GM18870 (cell line): Measurements from ENCODE around the gene KRTAP10-10.
"Not testable (repeated sequence)": the region's sequence is repeated elsewhere in the genome, so short reads cannot be mapped to it uniquely, and the experiment has no call there.

Source experiments
- ATAC-seq: cut with Tn5 transposase; IDR thresholded peaks from one replicate; pipeline ENCODE4 v1.9.1; 2021; ENCODE audit warnings: moderate library complexity; ENCODE audit not compliant: unreplicated experiment

The KRTAP10-10 gene

DNA sequence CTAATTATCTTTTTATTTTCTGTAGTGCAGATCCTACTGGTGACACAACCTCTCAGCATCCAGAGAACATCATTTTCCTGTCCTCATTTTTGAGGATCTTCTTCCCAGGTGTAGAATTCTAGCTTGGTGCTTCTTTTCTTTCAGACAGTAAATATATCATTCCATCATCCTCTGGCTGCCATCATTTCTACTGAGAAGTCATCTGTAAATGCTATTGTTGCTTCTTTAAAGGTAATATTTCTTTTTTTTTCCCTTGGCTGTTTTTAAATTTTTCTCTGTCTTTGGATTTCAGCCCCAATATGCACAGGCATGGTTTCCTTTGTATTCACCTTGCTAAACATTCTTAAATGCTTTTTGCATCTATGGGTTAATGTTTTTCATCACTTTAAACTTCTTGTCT lies 13.6 kb upstream of the KRTAP10-10 start:
- no peak for ATAC-seq

DNA sequence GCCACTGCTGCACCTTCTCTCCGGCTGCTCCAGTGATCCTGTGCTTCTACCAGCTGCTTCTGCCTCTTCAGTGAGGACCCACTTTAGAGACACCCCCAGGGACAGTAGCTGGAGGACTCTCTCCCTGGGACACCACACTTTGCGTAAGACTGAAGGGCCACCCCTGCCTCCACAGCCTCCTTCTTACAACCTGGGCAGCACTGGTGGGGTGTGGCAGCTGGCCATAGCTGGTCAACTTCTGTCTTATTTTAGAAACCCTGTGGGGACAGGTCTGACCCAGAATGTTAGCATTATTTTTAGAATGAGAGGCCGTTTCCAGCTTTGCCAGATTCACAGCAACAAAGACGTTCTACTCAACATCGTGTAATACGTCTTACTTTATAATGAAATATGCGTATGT lies 11.4 kb upstream of the KRTAP10-10 start:
- ATAC-seq, result no peak

DNA sequence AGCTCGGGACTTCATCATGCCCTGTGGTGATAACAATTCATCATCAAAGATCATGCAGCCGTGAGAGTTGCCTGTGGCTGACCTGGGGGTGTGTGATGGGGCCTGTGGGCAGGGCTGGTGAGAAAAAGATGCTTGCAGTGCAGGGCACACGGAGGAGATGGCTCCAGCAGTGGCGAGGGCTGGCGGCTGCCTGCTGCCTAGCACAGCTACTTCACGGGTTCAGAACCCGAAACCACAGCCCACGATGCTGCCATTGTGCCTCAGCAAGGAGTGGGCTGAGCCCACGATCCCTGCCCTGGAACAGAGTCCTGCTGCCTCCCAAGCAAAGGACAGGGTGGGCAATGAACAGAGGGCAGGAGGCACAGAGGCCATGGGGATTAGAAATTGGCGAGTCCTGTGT lies 10.9 kb upstream of the KRTAP10-10 start:
- ATAC-seq, result no peak

DNA sequence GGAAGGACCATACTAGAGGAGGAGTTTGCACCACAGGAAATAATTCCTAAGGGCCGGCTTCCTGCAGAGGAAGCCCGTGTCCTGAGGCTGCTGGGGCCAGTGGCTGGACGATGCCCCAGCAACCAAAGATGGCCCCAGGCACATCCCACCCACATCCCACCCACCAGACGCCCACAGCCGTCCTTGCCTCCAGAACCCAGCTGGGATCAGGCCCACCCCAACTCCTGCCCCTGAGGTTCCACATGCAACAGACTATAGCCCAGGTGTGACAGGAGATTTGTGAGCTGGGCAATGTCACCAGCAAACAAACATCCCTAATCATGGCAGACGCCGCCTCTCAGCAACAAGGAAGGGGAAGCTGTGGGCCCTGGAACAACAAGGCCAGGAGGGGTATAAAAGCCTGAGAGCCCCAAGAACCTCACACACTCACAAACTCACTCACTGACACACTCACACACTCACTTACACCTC lies 10.4 kb upstream of the KRTAP10-10 start, which contains the start of gene KRTAP10-9:
Gene KRTAP10-9, plus strand, starts transcription at position 421 of the 471 bp plus-strand sequence. CDS start 79 bp downstream, outside the sequence.
- ATAC-seq, result no peak

DNA sequence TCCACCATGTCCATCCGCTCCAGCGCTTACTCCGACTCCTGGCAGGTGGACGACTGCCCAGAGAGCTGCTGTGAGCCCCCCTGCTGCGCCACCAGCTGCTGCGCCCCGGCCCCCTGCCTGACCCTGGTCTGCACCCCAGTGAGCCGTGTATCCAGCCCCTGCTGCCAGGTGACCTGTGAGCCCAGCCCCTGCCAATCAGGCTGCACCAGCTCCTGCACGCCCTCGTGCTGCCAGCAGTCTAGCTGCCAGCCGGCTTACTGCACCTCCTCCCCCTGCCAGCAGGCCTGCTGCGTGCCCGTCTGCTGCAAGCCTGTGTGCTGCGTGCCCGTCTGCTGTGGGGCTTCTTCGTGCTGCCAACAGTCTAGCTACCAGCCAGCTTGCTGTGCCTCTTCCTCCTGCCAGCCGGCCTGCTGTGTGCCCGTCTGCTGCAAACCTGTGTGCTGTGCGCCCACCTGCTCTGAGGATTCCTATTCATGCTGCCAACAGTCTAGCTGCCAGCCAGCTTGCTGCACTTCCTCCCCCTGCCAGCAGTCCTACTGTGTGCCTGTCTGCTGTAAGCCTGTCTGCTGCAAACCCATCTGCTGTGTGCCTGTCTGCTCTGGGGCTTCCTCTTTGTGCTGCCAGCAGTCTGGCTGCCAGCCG lies 9.9 kb upstream of the KRTAP10-10 start:
- not testable (repeated sequence) for ATAC-seq

DNA sequence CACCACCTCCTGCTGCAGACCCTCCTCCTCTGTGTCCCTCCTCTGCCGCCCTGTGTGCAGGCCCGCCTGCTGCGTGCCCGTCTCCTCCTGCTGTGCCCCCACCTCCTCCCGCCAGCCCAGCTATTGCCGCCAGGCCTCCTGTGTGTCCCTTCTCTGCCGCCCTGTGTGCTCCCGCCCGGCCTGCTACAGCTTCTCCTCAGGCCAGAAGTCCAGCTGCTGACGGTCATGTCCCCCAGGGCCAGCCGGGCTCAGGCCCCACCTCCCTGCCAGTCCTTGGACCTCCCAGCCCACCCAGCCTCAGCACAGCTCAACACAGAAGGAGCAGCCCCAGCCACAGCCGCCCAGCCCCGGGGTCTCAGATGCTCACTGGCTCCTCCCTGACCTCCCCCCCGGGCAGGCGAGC lies 9.3 kb upstream of the KRTAP10-10 start:
- ATAC-seq, result not testable (repeated sequence)

DNA sequence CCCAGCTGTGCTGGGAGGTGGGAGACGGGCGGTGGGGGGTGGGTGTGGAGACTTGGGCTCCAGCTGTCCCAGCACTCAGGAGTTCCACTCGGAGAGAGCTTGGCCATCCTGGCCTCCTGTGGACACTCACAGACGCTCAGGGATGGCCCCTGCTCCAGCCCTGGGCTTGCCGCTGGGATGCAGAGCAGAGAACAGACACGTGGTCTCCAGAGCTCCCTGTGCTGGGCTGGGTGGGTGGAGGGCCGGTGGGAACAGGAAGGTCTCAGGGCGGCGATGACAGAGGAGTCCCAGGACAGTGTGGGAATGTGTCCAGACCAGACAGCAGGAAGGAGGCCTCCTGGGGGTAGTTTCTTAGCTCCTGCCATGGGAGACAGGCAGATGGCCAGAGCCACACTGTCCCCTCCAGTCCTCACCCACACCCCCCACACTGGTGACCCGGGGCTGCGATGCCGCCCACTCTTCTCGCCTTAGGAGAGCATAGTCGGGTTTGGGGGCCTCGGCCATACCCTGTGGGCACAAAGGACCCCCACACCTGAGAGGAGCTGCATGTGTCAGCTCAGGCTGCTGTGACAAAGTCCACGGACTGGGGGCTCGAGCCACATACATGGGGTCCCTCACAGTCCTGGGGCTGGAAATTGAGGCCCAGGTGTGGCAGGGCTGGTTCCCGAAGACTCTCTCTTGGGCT lies 8.3 kb upstream of the KRTAP10-10 start:
- ATAC-seq, result no peak

DNA sequence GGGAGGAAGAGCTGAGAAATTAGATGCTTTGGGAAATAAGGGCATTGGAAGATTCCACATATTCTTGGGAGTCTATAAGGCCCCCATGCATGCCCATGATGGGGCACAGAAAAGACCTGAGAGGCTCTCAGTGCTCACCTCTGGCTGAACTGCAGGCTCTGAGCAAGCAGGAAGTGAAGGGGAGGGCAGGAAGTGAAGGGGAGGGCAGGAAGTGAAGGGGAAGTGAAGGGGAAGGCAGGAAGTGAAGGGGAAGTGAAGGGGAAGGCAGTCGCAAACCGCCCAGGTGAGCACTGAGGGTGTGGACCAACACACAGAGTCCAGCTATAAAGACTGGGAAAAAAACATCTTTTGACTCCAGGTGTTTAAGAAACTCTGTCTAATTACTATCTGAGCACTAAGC lies 6.7 kb upstream of the KRTAP10-10 start:
- no peak for ATAC-seq

DNA sequence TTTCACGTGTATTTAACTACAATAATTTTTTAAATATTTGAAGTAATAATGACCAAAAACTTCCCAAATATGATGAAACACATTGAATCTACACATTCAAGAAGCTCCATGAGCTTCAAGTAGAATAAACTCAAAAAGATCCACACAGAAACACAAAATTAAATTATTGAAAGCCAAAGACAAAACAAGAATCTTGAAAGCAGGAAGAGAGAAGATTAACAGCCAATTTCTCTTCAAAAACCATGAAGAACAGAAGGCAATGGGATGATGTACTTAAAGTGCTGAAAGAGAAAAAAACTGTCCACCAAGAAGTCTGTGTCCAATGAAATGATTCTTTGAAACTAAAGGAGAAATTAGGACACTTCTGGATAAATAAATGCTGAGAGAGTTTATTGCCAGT lies 5.1 kb upstream of the KRTAP10-10 start:
- no peak for ATAC-seq

DNA sequence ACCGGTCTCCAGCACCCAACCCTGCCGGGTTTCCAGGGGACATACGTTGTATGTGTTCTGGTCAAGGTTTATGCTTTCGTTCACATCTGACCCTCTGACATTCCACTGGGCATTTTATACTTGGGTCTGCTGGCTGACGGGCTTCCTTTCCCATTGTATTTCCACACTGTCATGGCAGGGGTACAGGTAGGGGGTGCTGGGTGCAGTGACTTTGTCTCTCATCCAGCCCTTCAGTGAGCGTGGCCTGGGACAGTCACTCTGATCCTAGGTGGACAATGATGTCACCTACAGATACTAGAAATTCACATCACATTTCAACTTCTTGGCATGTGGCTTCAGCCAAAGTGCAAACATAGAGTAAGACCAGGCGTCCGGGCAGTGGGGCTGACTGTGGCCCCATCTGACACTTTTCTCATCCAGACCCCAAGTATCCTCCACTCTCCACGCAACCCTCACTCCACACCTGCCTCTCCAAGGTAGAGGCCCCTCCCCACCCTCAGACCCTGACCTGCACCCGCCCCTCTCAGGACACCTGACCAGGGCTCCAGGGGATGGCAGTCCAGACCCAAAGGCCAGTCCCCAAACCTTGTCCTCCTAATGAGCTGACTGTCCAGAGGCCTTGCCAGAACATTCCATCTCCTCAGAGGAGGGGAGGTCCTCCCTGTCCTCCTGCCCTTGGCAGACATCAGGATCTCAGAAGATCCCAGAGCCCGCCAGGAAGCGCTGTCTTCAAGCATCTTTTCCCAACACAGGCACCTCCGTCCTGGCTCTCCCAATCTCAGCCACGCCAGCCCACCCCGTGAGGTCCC lies 743 bp upstream of the KRTAP10-10 start:
- ATAC-seq, result no peak

DNA sequence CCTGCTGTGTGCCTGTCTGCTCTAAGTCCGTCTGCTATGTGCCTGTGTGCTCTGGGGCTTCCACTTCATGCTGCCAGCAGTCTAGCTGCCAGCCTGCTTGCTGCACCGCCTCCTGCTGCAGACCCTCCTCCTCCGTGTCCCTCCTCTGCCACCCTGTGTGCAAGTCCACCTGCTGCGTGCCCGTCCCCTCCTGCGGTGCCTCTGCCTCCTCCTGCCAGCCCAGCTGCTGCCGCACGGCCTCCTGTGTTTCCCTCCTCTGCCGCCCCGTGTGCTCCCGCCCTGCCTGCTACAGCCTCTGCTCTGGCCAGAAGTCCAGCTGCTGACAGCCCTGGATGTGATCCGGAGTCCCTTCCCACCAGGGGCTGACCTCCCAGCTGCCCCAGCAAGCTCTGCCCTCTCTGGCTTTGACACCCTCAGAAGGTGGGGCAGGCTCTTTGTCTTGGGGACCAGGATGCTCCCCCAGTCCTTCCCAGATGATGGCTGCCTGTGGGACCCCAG lies 744 bp downstream of the KRTAP10-10 start:
- ATAC-seq, result not testable (repeated sequence)

DNA sequence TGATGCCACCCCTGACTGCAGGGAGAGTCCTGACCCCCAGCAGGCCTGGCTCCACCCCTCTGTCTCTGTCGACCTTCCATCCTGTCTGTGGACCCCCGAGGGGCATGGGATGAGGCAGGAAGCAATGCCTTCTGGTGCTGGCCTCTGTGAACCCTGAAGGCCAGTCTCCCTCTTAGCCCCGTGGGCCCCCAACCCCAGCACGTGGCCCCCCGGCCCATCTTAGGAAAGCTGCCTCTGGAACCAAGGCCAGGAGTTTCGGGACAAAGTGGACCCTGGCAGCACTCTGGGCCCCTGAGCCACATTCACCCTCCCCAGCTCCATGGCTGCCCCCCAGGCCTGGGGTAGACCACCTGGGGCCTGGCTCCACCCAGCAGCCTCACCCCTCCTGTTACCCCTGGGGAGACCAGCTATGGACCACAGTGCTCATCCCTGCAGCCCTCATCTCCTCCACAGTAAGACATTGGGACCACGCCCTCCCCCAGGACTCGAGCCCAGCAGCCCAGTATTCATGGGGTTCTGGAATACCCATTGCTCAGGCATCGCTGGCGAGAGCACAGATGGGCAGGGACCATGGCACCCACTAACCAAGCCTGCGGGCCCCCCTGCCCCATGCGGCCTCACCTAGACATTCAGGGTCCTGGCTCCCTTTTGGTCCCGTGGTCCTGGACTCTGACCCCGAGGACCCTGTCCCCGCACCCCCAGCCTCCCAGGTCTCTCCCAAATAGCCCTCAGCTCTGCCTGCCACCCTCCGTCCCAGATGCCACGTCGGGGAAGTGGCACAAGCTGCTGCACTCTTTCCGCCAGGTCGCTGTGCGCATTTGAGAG lies 1.6 kb downstream of the KRTAP10-10 start:
- not testable (repeated sequence) for ATAC-seq

DNA sequence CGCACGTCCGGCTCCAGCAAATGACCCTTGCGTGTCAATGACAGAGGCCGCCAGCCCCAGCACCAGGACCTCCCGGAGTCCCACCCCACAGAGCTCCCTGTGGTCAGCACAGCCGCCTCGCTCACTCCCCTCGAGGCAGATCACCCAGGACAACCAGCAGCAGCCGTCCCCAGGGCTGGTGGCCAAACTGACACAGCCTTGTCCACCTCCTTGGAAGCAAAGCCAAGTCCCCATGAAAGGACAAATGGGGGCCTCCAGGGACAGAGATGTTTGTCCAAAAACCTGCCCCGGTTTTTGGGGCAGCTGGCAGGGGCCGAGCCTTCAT lies 2.1 kb downstream of the KRTAP10-10 start:
- ATAC-seq, result no peak

DNA sequence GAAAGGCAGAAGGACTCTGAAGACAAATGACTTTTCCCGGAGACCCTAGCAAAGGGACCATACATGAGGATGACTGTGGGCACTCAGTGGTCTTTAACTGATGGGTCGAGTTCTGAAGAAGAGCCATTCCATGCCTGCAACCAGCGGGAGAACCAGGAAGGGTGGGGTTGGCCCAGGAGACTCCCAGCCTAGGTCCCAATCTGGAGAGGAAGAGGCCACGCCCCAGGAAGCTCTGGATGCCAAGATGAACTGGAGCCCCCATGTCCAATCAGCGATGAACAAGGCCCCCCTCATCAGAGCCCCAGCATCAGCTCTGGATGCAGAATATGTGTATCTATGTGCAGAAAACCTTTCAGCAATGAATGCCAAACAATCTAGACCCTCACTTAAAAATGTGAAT lies 3.6 kb downstream of the KRTAP10-10 start:
- no peak for ATAC-seq

DNA sequence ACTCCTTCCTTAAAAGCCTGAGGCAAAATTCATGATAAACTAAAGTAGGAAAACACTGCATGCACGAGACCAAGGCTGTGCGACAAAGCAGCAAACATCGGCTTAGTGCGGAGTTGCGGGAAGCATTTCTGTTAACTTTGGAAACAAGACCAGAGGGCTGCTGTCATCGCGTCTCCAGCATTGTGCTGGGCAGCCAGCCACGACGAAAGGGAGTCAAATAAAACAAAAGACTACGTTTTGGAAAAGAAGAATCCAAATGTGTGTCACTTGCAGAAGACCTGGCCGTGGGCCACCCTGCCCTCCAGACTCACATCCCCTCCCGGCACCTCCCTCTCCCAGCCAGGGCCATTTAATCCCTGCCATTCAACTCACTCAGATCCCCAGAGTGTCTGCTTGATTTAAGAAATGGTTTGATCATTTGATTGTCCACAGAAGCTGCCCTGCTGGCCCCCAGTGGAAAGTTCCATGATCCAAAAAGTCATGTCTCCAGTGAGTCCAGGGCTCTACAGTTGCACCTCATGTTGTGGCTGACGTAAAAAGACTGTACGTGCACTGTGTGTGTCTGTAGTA lies 6.7 kb downstream of the KRTAP10-10 start:
- no peak for ATAC-seq

DNA sequence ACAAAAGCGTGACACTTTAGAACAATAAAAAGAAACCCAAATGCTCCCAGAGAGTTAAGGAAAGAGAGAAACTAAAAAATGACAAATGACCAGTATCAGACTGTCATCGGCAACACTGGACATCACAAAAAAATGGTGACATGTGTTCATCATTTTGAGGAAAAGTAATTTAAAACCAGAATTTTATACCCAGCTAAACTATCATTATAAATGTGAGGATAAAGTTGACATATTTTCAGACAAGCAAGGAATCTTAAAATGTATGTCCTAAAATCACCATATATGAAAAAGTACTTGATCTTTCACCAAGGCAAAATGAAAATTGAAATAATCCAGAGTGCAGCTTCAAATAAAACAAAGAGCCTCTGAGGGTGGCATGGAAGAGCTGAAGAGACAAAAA lies 7.7 kb downstream of the KRTAP10-10 start:
- ATAC-seq, result no peak

DNA sequence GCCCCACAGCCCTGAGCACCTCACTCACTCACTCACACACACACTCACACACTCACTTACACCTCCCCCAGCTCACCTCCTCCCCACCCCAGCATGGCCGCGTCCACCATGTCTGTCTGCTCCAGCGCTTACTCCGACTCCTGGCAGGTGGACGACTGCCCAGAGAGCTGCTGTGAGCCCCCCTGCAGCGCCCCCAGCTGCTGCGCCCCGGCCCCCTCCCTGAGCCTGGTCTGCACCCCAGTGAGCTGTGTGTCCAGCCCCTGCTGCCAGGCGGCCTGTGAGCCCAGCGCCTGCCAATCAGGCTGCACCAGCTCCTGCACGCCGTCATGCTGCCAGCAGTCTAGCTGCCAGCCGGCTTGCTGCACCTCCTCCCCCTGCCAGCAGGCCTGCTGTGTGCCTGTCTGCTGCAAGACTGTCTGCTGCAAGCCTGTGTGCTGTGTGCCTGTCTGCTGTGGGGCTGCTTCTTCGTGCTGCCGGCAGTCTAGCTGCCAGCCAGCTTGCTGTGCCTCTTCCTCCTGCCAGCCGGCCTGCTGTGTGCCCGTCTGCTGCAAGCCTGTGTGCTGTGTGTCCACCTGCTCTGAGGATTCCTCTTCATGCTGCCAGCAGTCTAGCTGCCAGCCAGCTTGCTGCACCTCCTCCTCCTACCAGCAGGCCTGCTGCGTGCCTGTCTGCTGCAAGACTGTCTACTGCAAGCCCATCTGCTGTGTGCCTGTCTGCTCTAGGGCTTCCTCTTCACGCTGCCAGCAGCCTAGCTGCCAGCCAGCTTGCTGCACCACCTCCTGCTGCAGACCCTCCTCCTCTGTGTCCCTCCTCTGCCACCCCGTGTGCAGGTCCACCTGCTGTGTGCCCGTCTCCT lies 9.4 kb downstream of the KRTAP10-10 start, which contains the start of gene KRTAP10-11:
Gene KRTAP10-11, plus strand, starts transcription at position 49 of the 856 bp plus-strand sequence. Its CDS starts 45 bp downstream, at position 94.
- not testable (repeated sequence) for ATAC-seq

DNA sequence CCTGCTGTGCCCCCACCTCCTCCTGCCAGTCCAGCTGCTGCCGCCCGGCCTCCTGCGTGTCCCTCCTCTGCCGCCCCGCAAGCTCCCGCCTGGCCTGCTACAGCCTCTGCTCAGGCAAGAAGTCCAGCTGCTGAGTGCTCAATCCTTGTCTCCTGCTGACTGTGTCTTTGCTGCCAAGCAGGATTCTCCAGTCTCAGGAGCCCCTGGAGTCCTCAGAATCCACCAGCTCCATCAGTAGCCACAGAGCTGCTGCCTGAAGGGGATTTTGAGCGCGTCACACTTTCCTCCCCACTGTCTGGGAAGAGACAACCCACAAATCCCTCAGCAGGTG lies 10.0 kb downstream of the KRTAP10-10 start:
- no peak for ATAC-seq

DNA sequence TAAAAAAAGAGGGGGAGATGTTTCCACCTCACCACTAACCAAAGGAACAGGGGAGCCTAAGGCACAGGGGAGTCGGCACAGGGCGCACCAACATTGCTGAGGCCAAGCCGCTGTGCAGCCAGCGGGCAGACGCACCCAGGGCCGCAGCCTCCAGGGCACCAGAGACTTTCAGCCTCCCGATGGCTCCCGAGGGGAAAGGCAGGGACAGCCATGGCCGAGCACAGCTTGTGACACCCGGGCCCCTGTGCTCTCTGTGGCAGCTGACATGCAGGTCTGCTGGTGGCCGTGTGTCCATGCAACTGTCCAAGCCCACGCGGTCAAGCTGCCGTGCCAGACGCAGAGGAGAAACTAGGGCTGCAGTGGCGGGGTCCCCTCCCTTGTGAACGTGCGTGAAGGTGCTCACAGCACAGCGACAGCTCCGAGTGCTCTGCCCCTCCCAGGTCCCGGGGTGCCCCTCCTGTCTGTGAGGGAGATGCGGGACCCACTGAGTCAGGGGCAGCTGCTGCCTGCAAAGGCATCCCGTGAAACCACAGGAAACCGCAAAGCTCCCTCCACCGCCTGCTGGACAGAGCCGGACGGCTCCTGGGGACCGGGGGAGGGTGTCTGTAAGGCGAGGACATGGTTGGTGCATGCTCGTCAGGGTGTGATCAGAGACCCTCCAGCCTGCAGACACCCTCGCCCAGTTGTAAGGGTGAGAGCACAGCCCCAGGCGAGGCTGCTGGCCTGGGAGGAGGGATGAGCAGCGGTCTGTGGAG lies 11.6 kb downstream of the KRTAP10-10 start:
- no peak for ATAC-seq
